ENCODE data around the gene CCDC187.

DNA sequence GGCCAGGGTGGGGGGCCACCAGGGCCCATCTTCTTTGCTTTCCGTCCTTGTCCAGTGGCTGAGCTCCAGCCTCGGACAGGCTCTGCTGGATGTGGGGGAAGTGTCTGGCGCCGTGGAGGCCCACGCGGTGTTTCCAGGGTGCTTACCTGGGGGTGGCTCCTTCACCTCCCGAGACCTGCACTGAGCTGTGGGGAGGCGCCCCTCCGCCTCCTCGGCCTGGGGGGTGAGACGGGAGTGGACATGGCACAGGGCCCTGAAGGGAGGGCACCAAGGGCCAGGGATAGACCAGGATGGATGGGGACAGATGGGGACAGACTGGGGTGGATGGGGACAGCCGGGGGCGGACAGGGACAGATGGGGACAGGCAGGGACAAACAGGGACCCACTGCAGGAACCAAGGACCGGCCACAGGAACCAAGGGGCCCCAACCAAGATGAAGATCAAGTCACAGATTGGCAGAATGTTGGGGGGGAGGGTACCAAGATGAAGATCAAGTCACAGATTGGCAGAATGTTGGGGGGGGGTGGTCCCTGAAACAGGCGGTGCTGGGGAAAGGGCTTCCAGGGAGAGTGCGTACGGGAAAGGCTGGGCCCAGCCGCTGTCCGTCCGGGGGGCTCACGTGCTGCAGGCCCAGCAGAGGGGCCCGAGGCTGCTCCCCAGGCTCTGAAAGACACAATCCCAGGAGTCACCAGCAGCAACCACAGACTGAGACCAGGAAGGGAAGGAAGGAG is 44.9 kb downstream of the CCDC187 start:
- TF ChIP-seq CTCF (IDR thresholded peaks at IDR 0.05) (no peak), EP300 (IDR thresholded peaks at IDR 0.05) (no peak)

All from tibial nerve (tissue), 4 donors.